IMR-90 (cell line): ENCODE measurements around the gene IL1B. TPM values are rescaled to one million over a fixed set of nuclear protein-coding genes. Genes with fewer than 3 reads are reported as not detected.

Source experiments
- ATAC-seq: fragments of 200-7000 bp; cut with Tn5 transposase; 2 replicates; pipeline ENCODE4 v1.9.1; 2020; ENCODE audit warnings: low read depth, mild to moderate bottlenecking, moderate library complexity
- BruUV-seq: library from RNA; stranded (reverse); fragments of 400-500 nt; replicated peaks from 2 replicates; lab custom pipeline; 2021; lab: Mats Ljungman, UMichigan
- CTCF ChIA-PET: fragments of 300-600 bp; formaldehyde crosslinking; extraction: SDS; loops from one replicate; lab custom pipeline; 2021; ENCODE audit warnings: antibody characterized with exemption; lab: Yijun Ruan, JAX
- POLR2A ChIA-PET: fragments of 300-600 bp; sonication (Branson Sonifier 250); formaldehyde crosslinking; loops from one replicate; lab custom pipeline; 2022; ENCODE audit warnings: antibody characterized with exemption; ENCODE audit not compliant: unreplicated experiment; lab: Charles Lee
- DNase-seq: peaks from one replicate; pipeline ENCODE4 v3.0.0; 2013
- H2AFZ ChIP-seq: replicated peaks from 2 replicates; pipeline ENCODE3; 2013; ENCODE audit warnings: low read length, mild to moderate bottlenecking; ENCODE audit not compliant: poor library complexity
- H2AK5ac ChIP-seq: 2 replicates; pipeline ENCODE4 v1.6.1; 2013; ENCODE audit warnings: low read depth, low read length, inconsistent platforms
- H2AK9ac ChIP-seq: replicated peaks from 2 replicates; pipeline ENCODE3; 2013; ENCODE audit warnings: mild to moderate bottlenecking, low read depth, low read length, moderate library complexity; ENCODE audit not compliant: poor library complexity
- H2BK120ac ChIP-seq: 2 replicates; pipeline ENCODE4 v1.6.1; 2013; ENCODE audit warnings: low read depth, low read length, inconsistent platforms
- H2BK15ac ChIP-seq: 3 replicates; pipeline ENCODE4 v1.6.1; 2013; ENCODE audit warnings: low read depth, low read length, inconsistent platforms
- H2BK20ac ChIP-seq: 2 replicates; pipeline ENCODE4 v1.6.1; 2013; ENCODE audit warnings: low read depth, mild to moderate bottlenecking, inconsistent platforms, low read length, moderate library complexity
- H2BK5ac ChIP-seq: 2 replicates; pipeline ENCODE4 v1.6.1; 2013; ENCODE audit warnings: mild to moderate bottlenecking, low read depth, low read length, inconsistent platforms; ENCODE audit not compliant: poor library complexity, severe bottlenecking
- H3K14ac ChIP-seq: replicated peaks from 2 replicates; pipeline ENCODE4 v1.6.1; 2013; ENCODE audit warnings: low read depth, low read length, inconsistent platforms
- H3K18ac ChIP-seq: 2 replicates; pipeline ENCODE4 v1.6.1; 2013; ENCODE audit warnings: low read depth, low read length, control low read depth
- H3K23ac ChIP-seq: 2 replicates; pipeline ENCODE4 v1.6.1; 2013; ENCODE audit warnings: low read depth, low read length, inconsistent platforms
- H3K27ac ChIP-seq: 2 replicates; pipeline ENCODE4 v1.5.1; 2013; ENCODE audit warnings: mild to moderate bottlenecking, control low read depth, low read length; ENCODE audit not compliant: insufficient read depth
- H3K27me3 ChIP-seq: 2 replicates; pipeline ENCODE4 v1.6.1; 2013; ENCODE audit warnings: low read length; ENCODE audit not compliant: control insufficient read depth, insufficient read depth
- H3K36me3 ChIP-seq: 2 replicates; pipeline ENCODE4 v1.6.1; 2013; ENCODE audit warnings: low read length, mixed read lengths; ENCODE audit not compliant: control insufficient read depth, insufficient read depth
- H3K4ac ChIP-seq: 2 replicates; pipeline ENCODE4 v1.6.1; 2013; ENCODE audit warnings: low read depth, low read length, inconsistent platforms
- H3K4me1 ChIP-seq: 2 replicates; pipeline ENCODE4 v1.6.1; 2013; ENCODE audit warnings: low read length, mixed read lengths; ENCODE audit not compliant: control insufficient read depth, insufficient read depth
- H3K4me2 ChIP-seq: 2 replicates; pipeline ENCODE4 v1.6.1; 2013; ENCODE audit warnings: low read depth, mild to moderate bottlenecking, control low read depth, low read length, moderate library complexity
- H3K4me3 ChIP-seq: 2 replicates; pipeline ENCODE4 v1.5.1; 2013; ENCODE audit warnings: low read depth, mild to moderate bottlenecking, control low read depth, low read length, moderate library complexity; ENCODE audit not compliant: insufficient read depth
- H3K56ac ChIP-seq: 2 replicates; pipeline ENCODE4 v1.6.1; 2013; ENCODE audit warnings: low read length, inconsistent platforms; ENCODE audit not compliant: insufficient read depth; ENCODE audit errors: extremely low read depth
- H3K79me1 ChIP-seq, 2 experiments: 2 replicates each; pipeline ENCODE4 v1.6.1; 2013; ENCODE audit warnings: low read length in 2 of 2, inconsistent platforms in 1 of 2, low read depth in 1 of 2
- H3K9ac ChIP-seq: 2 replicates; pipeline ENCODE4 v1.6.1; 2013; ENCODE audit warnings: low read depth, low read length, control low read depth
- H3K9me1 ChIP-seq: 2 replicates; pipeline ENCODE4 v1.6.1; 2013; ENCODE audit warnings: low read length, inconsistent platforms; ENCODE audit not compliant: insufficient read depth
- H3K9me3 ChIP-seq: 2 replicates; pipeline ENCODE4 v1.6.1; 2013; ENCODE audit warnings: low read length; ENCODE audit not compliant: control insufficient read depth, insufficient read depth
- H4K20me1 ChIP-seq: 2 replicates; pipeline ENCODE4 v1.6.1; 2013; ENCODE audit warnings: low read length, inconsistent platforms; ENCODE audit not compliant: insufficient read depth
- H4K5ac ChIP-seq: 2 replicates; pipeline ENCODE4 v1.6.1; 2013; ENCODE audit warnings: mild to moderate bottlenecking, low read depth, low read length, control low read depth
- H4K8ac ChIP-seq, 2 experiments: 2 replicates each; pipeline ENCODE4 v1.6.1; 2013; ENCODE audit warnings: low read depth in 2 of 2, low read length in 2 of 2, control low read depth in 1 of 2, inconsistent platforms in 1 of 2
- H4K91ac ChIP-seq: 2 replicates; pipeline ENCODE4 v1.6.1; 2013; ENCODE audit warnings: low read depth, low read length, inconsistent platforms; ENCODE audit not compliant: insufficient read depth
- CEBPB ChIP-seq: IDR thresholded peaks from 2 replicates; pipeline ENCODE4 v1.6.1; 2012; ENCODE audit warnings: low read depth, low read length, improper control_type of control experiment
- MXI1 ChIP-seq: IDR thresholded peaks from 2 replicates; pipeline ENCODE4 v1.6.1; 2012; ENCODE audit warnings: low read depth, mild to moderate bottlenecking, low read length, moderate library complexity, borderline replicate concordance
- RAD21 ChIP-seq: IDR thresholded peaks from 2 replicates; pipeline ENCODE4 v1.6.1; 2012; ENCODE audit warnings: low read length, improper control_type of control experiment
- RFX5 ChIP-seq: IDR thresholded peaks from 2 replicates; pipeline ENCODE4 v1.8.0; 2012; ENCODE audit warnings: low read depth, mild to moderate bottlenecking, low read length, moderate library complexity
- SMC3 ChIP-seq: fragments of 150-350 bp; IDR thresholded peaks from 2 replicates; pipeline ENCODE4 v1.6.1; 2016; ENCODE audit warnings: low read depth, mild to moderate bottlenecking, antibody characterized with exemption, low read length, moderate library complexity
- whole genome bisulfite sequencing, 2 experiments: methylation state at CpG; one replicate each; pipeline versions ENCODE4 v1.1.5 to v1.1.7; 2013; ENCODE audit warnings: missing lambda C conversion rate in 2 of 2; ENCODE audit not compliant: insufficient read length in 1 of 2; ENCODE audit errors: extremely low coverage in 2 of 2; 5-methylcytosine and 5-hydroxymethylcytosine counted together
- dilution Hi-C: fragments of 300-500 bp; cut with HindIII; formaldehyde crosslinking; loops from one replicate; pipeline ENCODE4 v1.14.3; 2018; ENCODE audit warnings: low sequenced_read_pairs; ENCODE audit not compliant: unreplicated experiment
- in situ Hi-C: fragments of 300-500 bp; cut with MboI; formaldehyde crosslinking; loops from 3 replicates; pipeline ENCODE4 v1.14.3; 2019; ENCODE audit warnings: low sequenced_read_pairs, inconsistent platforms, mixed read lengths
- intact Hi-C: fragments of 100-400 bp; cut with micrococcal nuclease; formaldehyde crosslinking; loops from 2 replicates; pipeline ENCODE4 v1.10.0; 2022
- polyA plus RNA-seq, 3 experiments: library from polyadenylated mRNA; depleted of rRNA; stranded (reverse); fragments of >200 nt; gene quantifications; 2 replicates each; pipeline ENCODE4 v1.2.3, GENCODE V29; 2012; ENCODE audit warnings: low replicate concordance in 1 of 3
- total RNA-seq: library from RNA; depleted of rRNA; stranded (reverse); fragments of >200 nt; gene quantifications from 2 replicates; pipeline ENCODE4 v1.2.3, GENCODE V29; 2012

The IL1B gene
- total and polyA plus RNA-seq, 2 of the 4 experiments (the other 2 are of a cell fraction), result 3.0 to 4.4 TPM

DNA sequence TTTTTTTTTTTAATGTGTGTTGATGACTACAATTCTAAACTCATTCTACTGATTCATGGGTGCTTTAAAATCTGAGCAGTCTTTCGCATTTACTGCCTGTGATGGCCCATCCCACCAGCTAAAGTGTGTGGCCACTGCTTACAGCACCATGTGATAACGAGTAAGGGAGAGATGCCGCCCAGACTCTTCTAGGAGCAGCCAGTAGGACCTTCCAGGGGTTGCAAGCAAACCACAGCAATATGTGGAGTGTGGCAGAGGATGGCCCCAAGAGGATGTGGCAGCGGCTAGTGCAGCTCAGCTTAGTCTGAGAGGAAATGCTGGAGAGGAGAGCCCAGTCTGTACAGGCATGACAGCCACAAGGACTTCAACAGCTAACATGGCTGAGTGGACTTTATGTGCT is 14.9 kb downstream of the IL1B start:
- no peak overlapping the region for H3K18ac ChIP-seq
- no peak for TF ChIP-seq CEBPB
- TF ChIP-seq RAD21, result no peak
- no peak for TF ChIP-seq RFX5
- no peak for TF ChIP-seq SMC3
- no peak for TF ChIP-seq MXI1
- H3K56ac ChIP-seq, result no peak overlapping the region
- no peaks in the 10 kb centered on the region for H3K27me3 ChIP-seq
- ChIA-PET CTCF (no interaction called here), POLR2A (no interaction called here)
- 0 out of 2 replicates have a peak, but pooled peaks cover 1% of the 10 kb centered on the region for H3K9me3 ChIP-seq
- no peak for ATAC-seq
- in situ Hi-C loops, result no loop called here
- no peak overlapping the region for H3K27ac ChIP-seq
- no peak overlapping the region for H3K9ac ChIP-seq
- H3K4me1 ChIP-seq, result peaks cover 10% of the 10 kb centered on the region
- H3K23ac ChIP-seq, result no peak overlapping the region
- no peak overlapping the region for H2BK120ac ChIP-seq
- no peak overlapping the region for H3K4ac ChIP-seq
- dilution Hi-C loops, result no loop called here
- peaks cover 3% of the 10 kb centered on the region for H3K9me1 ChIP-seq
- H2BK20ac ChIP-seq, result no peak overlapping the region
- H2BK15ac ChIP-seq, result no peak overlapping the region
- no peak overlapping the region for H4K8ac ChIP-seq
- no peak overlapping the region for H2BK5ac ChIP-seq
- no peak overlapping the region for H3K4me2 ChIP-seq
- H2AK5ac ChIP-seq, result no peak overlapping the region; the same call in 1 of the 2 replicates
- no peak overlapping the region for H2AFZ ChIP-seq
- H3K4me3 ChIP-seq, result no peak overlapping the region
- intact Hi-C loops, result no loop called here
- BruUV-seq, result no TSS peak
- H3K14ac ChIP-seq, result no peak overlapping the region
- no peaks in the 10 kb centered on the region for H3K36me3 ChIP-seq
- no peaks in the 10 kb centered on the region for H3K79me1 ChIP-seq
- WGBS, 2 experiments, result no CpG with 5 or more reads among the region's 4 CpGs
- no peak overlapping the region for H2AK9ac ChIP-seq
- H4K91ac ChIP-seq, result no peak overlapping the region
- H4K20me1 ChIP-seq, result no peaks in the 10 kb centered on the region
- no peak overlapping the region for H4K5ac ChIP-seq
- no peak for DNase-seq
